GM19035 (cell line): ENCODE measurements around the gene SLCO4C1.
"Not testable (repeated sequence)": the region's sequence is repeated elsewhere in the genome, so short reads cannot be mapped to it uniquely, and the experiment has no call there.

Experiments
- ATAC-seq: cut with Tn5 transposase; IDR thresholded peaks from one replicate; pipeline ENCODE4 v1.9.1; 2021; ENCODE audit not compliant: unreplicated experiment

SLCO4C1 gene, protein sequence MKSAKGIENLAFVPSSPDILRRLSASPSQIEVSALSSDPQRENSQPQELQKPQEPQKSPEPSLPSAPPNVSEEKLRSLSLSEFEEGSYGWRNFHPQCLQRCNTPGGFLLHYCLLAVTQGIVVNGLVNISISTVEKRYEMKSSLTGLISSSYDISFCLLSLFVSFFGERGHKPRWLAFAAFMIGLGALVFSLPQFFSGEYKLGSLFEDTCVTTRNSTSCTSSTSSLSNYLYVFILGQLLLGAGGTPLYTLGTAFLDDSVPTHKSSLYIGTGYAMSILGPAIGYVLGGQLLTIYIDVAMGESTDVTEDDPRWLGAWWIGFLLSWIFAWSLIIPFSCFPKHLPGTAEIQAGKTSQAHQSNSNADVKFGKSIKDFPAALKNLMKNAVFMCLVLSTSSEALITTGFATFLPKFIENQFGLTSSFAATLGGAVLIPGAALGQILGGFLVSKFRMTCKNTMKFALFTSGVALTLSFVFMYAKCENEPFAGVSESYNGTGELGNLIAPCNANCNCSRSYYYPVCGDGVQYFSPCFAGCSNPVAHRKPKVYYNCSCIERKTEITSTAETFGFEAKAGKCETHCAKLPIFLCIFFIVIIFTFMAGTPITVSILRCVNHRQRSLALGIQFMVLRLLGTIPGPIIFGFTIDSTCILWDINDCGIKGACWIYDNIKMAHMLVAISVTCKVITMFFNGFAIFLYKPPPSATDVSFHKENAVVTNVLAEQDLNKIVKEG

DNA sequence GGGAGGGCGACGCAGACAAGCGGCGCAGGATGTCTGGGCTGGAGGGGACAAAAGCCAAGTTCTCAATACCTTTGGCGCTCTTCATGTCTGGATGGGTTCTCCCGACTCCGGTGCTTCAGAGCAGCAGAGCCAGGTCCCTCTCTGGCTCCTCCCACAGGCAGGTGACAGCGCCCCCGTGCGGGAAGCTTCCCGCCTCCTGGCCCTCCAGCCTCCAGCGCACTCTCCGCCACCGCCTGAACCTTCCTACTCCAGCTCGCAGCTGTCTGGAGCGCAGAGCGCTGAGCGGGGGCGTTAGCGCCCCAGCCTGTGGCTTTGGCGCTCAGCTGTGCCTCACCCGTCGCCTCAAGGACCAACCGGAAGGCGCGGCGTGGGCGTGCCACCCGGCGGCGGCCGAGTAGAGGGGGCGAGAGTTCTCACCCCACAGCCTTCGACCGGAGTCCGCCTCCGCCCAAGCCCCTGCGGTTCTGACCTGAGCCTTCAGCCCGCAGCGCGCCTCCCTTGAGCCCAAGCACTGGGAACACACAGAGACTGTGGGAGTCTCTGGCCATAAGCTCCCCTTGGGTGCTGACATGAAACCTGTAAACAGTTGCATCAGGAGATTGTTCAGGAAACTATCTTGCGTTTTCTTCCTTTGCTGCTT lies at the start of gene SLCO4C1:
SLCO4C1 (minus strand) TSS at position 107 of the 640 bp plus-strand sequence; CDS start at position 85, 22 bp downstream.
- ATAC-seq, result peak; percentile 98

DNA sequence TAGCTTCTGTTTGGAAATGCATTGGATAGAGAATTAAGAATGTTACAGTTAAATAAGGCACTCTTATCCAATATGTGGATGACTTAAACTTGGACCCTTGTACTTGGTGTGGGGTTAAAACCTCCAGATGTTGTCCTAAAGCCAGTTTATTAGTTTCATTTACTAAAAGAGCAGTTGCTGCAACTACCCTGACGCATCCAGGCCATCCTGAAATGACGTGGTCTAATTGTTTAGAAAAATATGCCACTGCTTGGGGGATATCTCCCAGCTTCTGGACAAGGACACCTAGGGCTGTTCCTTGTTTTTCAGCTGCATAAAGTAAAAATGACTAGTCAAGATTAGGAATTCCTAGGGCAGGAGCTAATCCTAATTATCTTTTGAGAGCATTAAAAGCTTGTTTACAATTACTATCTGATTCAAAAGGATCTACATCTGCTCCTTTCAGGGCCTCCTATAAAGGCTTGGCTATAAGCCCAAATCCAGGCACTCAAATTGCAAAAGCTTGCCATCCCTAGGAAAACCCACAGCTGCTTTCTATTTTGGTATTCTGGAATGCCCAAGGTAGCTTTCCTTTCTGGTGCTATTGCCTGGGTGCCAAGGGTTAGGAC lies 45.7 kb upstream of the SLCO4C1 start:
- no peak for ATAC-seq

DNA sequence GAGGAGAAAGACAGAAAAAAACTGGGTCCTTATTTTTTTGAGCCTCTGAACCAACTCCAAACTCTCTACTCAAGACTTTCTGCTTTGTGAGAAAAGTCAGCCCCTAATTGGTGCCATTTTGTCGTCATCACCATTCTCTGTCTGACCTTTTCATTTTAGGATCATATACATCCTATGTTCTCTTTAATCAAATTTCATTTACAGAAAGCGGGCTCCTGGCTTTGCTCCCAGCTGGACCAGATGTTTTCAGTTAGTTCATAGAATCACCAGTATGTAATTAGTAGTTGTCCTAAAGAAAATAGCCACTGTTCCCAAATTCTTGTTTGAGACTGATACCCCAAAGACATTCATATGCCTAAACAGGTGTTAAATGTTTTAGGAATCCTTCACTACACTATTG lies 28.6 kb upstream of the SLCO4C1 start:
- no peak for ATAC-seq

DNA sequence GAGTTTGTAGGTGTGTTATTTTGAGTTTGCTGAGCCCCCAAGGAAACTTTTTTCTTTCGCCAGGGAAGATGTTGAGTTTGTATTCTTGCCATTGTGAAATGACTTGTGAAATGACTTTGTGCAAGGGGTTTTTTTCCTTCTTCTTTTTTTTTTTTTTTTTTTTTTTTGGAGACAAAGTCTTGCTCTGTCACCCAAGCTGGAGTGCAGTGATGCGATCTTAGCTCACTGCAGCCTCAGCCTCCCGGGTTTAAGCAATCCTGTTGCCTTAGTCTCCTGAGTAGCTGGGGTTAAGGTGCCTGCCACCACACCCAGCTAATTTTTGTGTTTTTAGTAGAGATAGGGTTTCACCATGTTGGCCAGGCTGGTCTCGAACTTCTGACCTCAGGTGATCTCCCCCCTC lies 22.7 kb upstream of the SLCO4C1 start:
- ATAC-seq, result not testable (repeated sequence)

DNA sequence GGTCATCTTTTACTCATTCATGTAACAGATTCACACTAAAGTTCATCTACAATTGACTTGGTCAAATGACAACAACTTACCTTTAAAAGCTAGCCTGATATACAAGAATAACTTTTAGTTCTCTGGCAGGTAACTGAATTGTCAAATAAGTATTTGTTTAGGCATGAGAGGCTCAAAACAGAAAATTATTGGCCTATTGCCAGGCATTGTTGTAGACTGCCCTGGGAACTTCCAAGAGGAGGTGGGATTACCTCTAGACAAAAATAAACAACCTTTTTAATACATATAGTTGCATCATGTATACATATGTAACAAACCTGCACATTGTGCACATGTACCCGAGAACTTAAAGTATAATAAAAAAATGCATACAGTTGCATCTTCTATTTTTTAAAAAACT lies 18.2 kb upstream of the SLCO4C1 start:
- no peak for ATAC-seq

DNA sequence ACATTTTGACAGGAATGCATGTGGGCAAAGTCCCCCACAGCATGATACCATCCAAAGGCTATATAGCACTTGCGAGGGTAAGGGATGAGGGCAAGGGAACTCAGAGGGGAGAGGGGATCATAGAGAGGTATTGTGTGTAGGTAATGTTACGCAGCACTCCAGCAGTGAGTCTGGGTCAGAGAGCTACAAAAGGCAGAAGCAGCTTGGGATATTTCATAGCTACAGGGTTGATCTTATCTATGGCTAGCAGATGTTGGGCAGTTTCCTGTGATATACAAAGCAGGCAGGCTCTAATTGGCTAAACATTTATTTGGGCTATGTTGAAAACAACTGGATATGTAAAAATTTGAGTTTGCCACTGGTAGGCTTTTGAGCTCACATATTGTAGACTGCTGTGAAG lies 17.8 kb upstream of the SLCO4C1 start:
- no peak for ATAC-seq

DNA sequence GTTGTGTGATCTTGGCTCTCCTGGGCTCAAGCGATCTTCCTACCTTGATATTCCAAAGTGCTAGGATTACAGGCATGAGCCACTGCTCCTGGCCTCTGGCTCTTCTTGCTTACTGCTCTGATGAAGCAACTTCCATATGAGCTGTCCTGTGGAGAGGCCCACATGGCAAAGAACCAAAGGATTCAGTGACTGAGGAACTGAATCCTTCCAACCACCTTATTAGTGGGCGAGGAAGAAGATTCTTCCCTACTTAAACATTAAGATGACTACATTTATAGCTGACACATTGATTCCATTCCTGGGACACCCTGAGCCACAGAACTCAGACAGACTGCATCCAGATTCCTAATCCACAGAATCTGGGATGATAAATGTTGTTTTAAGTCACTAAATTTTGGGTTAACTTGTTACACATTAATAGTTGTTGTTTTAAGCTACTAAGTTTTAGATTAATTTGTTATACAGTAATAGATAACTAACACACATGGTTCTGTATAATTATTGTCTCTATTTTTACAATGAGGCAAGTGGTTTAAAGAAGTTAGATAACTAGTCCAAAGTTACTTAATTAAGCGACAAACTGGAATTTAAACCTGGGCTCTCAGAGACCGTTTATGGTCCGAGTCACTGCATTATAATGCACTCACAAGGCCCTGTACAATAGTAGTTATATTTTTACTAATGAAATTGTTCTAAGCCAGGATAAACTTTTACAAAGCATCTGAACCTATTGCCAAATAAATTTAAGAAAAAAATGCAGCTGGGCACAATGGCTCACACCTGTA lies 16.7 kb upstream of the SLCO4C1 start:
- no peak for ATAC-seq

DNA sequence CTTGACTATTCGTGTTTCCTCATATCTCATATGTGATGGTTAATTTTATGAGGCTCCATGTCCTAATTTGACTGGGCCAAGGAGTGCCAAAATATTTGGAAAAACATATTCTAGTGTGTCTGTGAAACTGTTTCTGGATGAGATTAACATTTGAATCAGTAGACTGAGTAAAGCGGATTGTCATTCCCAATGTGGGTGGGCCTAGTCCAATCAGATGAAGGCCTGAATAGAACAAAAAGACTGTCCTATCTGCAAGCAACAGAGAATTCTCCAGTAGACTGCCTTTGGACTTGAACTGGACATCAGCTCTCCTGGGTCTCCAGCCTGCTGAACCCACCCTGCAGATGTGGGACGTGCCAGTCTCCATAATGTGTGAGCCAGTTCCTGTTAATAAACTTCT lies 13.5 kb upstream of the SLCO4C1 start:
- ATAC-seq, result no peak

DNA sequence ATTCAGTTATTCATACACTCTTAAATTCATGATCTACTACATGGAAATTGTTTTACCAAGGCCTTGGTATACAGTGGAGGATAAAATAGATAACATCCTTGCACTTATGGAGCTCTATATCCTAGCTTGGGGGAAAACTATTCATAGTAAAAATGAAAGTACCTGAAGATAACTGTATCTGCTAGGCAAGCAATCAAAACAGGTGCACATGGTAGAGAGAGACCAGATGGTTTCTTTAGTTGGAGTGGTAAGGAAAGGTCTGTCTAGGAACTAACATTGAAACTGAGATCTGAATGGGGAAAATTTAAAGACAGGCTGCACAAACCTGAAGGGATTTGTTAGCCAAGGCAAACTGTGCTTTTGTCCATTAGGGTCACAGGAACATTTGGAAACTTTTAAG lies 11.1 kb upstream of the SLCO4C1 start:
- ATAC-seq, result no peak

DNA sequence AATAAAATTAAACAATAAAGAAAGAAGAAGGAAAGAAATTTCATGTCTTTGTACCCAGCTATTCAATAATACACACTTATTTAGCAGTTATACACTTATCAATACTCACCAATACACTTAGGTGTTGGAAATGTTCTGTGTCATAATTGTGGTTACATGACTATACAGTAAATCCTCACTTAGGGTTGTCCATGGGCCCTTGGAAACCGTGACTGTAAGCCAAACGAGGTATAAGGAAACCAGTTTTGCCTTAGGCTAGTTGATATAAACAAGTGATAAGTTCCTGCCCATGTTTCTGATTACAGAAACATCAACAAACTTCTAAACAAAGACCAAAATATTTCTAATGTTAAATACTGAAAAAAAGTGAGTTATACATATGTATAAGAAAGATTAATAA lies 10.0 kb upstream of the SLCO4C1 start:
- ATAC-seq, result no peak

DNA sequence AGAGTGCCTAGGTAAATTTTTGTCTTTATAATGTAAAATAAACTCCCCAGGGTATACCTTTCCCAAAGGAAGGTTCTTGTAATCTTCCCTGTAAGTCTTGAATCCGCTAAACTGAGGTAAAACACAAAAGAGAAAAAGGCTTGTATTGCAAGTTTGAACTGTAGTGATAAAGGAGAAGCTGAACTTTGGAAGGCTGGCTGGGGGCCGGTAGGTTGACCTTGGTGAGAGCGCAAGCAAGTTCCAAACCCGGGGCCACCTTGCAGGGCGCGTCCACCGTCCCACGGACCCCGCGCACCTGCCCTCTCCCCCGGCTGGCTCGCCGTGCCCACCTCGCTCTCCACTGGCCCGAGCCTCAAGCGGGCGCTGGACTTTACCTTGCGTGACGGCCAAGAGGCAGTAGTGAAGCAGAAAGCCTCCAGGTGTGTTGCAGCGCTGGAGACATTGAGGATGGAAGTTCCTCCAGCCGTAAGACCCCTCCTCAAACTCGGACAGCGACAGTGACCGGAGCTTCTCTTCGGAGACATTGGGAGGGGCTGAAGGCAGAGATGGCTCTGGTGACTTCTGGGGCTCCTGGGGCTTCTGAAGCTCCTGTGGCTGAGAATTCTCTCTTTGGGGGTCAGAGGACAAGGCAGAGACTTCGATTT lies 428 bp downstream of the SLCO4C1 start:
- ATAC-seq, result peak; percentile 11

DNA sequence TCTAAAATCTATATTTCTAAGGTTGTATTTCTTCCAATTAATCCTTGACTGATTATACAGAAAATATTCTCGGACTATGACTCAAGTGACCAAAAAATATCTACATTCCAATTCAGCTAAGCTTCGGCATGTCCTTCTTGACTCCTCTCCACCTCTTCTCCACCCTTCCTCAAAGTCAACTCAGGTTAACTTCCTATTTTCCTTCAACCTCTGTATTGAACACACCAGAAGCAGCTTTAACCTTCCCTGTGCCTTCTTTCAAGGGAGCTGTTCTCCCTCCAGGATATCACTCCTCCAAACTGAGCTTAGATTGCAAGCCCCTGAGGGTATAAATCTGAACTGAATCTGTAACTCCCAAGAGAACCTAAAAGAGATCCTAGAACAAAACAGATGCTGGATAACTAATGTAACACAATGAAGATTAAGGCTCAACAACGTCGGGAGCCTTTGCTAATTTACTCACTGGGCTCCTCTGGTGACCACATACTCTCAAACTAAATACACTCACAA lies 1.1 kb downstream of the SLCO4C1 start:
- no peak for ATAC-seq

DNA sequence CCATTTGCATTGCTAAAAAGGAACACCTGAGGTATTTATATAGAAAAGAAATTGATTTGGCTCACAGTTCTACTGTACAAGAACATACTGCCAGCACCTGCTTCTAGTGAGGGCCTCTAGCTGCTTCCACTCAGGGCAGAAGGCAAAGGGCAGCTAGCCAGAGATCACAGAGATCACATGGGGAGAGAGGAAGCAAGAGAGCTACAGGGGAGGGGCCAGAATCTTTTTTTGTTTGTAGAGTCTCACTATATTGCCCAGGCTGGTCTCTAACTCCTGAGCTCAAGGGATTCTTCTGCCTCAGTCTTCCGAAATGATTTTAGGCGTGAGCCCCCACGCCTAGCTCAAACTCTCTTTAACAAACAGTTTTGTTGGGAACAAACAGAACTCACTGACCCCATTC lies 6.1 kb downstream of the SLCO4C1 start:
- no peak for ATAC-seq

DNA sequence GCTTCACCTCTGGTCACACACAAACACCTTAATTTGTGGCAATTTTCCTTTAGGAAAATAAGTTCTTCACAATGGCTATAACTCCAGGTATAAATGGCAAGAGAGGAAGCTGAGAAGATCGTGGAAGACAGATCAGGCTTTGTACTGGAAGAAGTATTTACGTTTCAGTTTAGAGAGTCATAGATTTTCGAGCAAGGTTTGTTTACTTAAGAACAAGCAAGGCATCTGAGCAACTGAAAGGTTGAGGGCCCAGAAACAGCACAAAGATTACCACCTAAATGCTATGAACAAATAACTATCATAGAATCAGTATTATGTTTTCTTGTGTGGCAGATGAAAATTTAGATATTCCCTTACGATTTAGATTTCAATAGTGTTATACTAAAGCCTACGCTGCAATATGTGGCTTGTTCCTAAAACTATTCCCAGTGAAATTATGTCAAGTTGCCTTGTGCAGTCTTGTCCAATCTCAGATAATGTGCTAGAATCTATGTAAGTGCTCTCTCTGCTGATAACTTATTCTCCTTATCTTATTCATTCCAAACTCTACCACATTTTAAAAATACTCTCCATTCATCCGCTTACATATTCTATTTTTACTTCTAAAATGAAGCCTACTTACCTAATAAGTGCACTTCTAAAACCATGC lies 6.7 kb downstream of the SLCO4C1 start:
- ATAC-seq, result no peak

DNA sequence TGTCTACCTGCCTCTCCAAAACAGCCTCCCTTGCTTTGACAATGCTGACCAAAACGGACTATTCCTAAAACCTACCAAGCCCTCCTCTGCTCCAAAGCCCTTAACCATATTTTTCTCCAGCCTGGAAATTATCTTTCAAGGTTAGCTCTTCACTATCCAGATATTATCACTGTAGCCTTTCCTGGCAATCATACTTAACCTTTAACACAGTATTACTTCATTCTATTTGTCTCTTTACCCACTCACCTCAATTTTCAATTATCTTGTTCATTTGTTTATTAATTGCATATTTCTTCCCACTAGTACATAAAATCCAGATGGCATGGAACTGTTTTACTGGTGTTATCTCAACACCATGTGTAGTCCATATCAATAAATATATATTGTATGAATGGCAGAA lies 7.5 kb downstream of the SLCO4C1 start:
- ATAC-seq, result no peak

DNA sequence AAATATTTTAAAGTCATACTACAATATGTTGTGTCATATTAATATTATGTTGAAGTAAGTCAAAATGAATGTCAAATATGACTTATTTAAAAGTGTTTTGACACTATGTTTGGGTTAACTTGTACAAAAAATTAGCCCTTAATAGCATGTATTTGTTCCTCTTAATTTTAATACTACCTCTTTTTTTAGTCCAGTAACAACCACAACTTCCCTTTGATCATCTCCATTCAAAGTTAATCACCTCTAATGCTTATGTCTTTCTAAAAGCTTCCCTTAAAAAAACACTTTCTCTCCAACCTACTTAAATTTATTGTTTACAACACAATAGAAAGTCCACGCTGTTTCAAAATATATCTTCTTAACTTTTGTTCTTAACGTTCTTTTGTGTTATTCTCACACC lies 9.6 kb downstream of the SLCO4C1 start:
- no peak for ATAC-seq

DNA sequence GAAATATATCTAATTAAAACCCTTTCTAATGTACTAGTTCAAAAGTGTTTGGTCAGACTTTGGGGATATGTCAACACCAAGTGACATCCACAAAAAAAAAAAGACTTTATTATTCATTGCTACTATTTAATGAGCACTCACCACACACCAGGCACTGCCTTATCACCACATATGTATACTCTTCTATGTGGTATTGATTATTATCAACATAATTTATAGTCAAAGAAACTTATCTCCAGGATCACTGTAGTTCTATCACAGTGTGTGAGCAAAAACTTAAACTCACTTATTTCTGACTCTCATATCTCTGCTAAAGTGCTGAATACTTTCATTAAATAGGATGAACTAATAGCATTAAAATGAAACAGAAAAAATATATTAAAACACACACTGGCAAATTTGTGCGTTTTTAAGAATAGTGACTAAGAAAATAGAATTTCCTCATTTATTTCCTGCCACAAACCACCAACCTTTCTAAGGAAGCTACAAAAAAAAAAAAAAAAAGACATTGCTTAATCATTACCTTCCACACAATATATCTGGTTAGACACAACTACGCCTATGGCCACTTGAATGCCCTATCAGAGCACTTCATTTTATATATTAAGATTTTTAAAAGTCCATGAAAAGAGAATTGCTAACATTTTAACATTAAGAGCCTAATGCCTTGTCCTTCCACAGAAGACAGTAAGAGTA lies 12.8 kb downstream of the SLCO4C1 start:
- no peak for ATAC-seq

DNA sequence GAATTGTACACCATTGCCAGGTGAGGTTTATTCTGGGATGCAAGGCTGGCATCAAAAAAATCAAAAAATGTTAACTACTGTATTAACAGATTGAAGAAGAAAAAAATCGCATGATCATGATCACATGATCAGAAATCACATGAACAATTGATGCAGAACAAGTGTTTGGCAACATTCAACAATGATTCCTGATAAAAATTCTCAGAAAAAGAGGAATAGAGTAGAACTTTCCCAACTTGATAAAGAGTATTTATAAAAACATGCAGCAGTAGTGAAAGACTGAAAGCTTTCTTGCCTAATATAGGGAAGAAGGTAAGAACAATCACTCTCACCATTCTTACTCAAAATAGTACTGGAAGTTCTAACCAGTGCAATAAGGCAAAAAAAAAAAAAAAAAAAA lies 16.4 kb downstream of the SLCO4C1 start:
- ATAC-seq, result no peak

DNA sequence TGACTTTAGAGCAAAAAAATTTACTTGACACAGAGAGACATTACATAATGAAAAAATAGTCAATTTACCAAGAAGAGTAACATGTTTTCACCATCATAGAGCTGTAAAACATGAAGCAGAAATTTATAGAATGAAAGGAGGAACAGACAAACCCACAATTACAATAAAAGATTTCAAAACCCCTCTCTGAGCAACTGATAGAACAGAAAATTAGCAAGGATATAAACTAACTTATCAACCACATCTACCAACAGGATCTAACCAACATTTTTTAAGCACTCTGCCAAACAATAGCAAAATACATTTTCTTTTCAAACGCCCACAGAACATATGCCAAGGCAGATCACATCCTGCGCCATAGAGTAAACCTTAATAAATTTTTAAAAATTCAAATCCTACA lies 17.9 kb downstream of the SLCO4C1 start:
- no peak for ATAC-seq
